HG02885 (cell line): ENCODE data around the gene SNCAIP.

ENCODE experiments used
- ATAC-seq: cut with Tn5 transposase; IDR thresholded peaks from one replicate; pipeline ENCODE4 v1.9.1; 2021; ENCODE audit warnings: mild to moderate bottlenecking; ENCODE audit not compliant: unreplicated experiment, poor library complexity

SNCAIP gene

GRCh38 chr5:122455939-122456338 is 143.9 kb downstream of the SNCAIP start:
- no peak for ATAC-seq

- no peak for ATAC-seq
Observed at GRCh38 chr5:122457178-122457826, 145.3 kb downstream of the SNCAIP start.

- peak; percentile 84 for ATAC-seq
Observed at GRCh38 chr5:122458278-122458872, 146.3 kb downstream of the SNCAIP start.

- no peak for ATAC-seq
Observed at GRCh38 chr5:122462486-122462885, 150.4 kb downstream of the SNCAIP start.

- peak; percentile 71 for ATAC-seq
Observed at GRCh38 chr5:122463221-122463620, 151.2 kb downstream of the SNCAIP start.

- no peak for ATAC-seq
Observed at GRCh38 chr5:122464191-122464590, 152.2 kb downstream of the SNCAIP start.

GRCh38 chr5:122465031-122465577 is 153.1 kb downstream of the SNCAIP start:
- no peak for ATAC-seq

- no peak for ATAC-seq
Observed at GRCh38 chr5:122465994-122466393, 154.0 kb downstream of the SNCAIP start.

- no peak for ATAC-seq
Observed at GRCh38 chr5:122468351-122469116, 156.5 kb downstream of the SNCAIP start.

GRCh38 chr5:122469384-122469919 is 157.4 kb downstream of the SNCAIP start:
- ATAC-seq = no peak

- ATAC-seq = no peak
Observed at GRCh38 chr5:122470365-122470764, 158.3 kb downstream of the SNCAIP start.

GRCh38 chr5:122471031-122471751 is 159.2 kb downstream of the SNCAIP start:
- ATAC-seq = no peak

GRCh38 chr5:122471752-122472061 is 159.7 kb downstream of the SNCAIP start:
- no peak for ATAC-seq

- ATAC-seq = no peak
Observed at GRCh38 chr5:122473138-122473843, 161.3 kb downstream of the SNCAIP start.

GRCh38 chr5:122473941-122474340 is 161.9 kb downstream of the SNCAIP start:
- ATAC-seq = no peak

- no peak for ATAC-seq
Observed at GRCh38 chr5:122478741-122479442, 166.9 kb downstream of the SNCAIP start.

- no peak for ATAC-seq
Observed at GRCh38 chr5:122480146-122480545, 168.1 kb downstream of the SNCAIP start.

- ATAC-seq = no peak
Observed at GRCh38 chr5:122484103-122484502, 172.1 kb downstream of the SNCAIP start.

GRCh38 chr5:122485226-122485625 is 173.2 kb downstream of the SNCAIP start:
- ATAC-seq = no peak
